Measurements from ENCODE around the gene ZBTB16. TPM values are rescaled to one million over a fixed set of nuclear protein-coding genes. Genes with fewer than 3 reads are reported as not detected.

The ZBTB16 gene
- total RNA-seq, 3 donors from 2014 or later (not counting 1 experiment from before 2014, with no cell fraction given), result 104 to 224 (median 156) TPM

GRCh38 chr11:114033066-114033465 lies 26.4 kb upstream of the ZBTB16 start:
- no peak for TF ChIP-seq CTCF (IDR thresholded peaks at IDR 0.05)
- Mint-ChIP-seq H3K27me3 (ENCODE audit: low read depth in 2 of 2) (peaks cover 13 to 35% of the 10 kb centered on the region in 2 donors), H3K4me3 (no peak overlapping the region), H3K27ac (no peak overlapping the region), H3K4me1 (peaks cover 6 to 8% of the 10 kb centered on the region in 2 donors), H3K9me3 (no peaks in the 10 kb centered on the region), H3K36me3 (no peaks in the 10 kb centered on the region)
- Histone ChIP-seq H3K9me3 (ENCODE audit: control insufficient read depth, insufficient read depth, low read length) (no peaks in the 10 kb centered on the region), H3K4me3 (ENCODE audit: low read length) (no peak overlapping the region), H3K27ac (ENCODE audit: low read length) (no peak overlapping the region), H3K4me1 (ENCODE audit: control insufficient read depth, insufficient read depth, low read length) (peaks cover 11% of the 10 kb centered on the region), H3K27me3 (ENCODE audit: control insufficient read depth, insufficient read depth, low read length) (peaks cover 4% of the 10 kb centered on the region), H3K36me3 (ENCODE audit: control insufficient read depth, insufficient read depth, low read length) (no peaks in the 10 kb centered on the region)
- ATAC-seq (no peak), DNase-seq (no peak)
- 70% methylated on average over 5 of the region's 5 CpGs for WGBS (ENCODE audit: insufficient coverage)
- intact Hi-C loops (cut with micrococcal nuclease), result loop anchor here (10.0 kb wide), 1 partner anchor 118 kb away; no protein-coding TSS in a partner anchor

- H3K4me1 Mint-ChIP-seq, result peaks cover 6 to 8% of the 10 kb centered on the region in 2 donors
- Histone ChIP-seq H3K4me1 (ENCODE audit: control insufficient read depth, insufficient read depth, low read length) (peaks cover 11% of the 10 kb centered on the region), H3K27me3 (ENCODE audit: control insufficient read depth, insufficient read depth, low read length) (peaks cover 4% of the 10 kb centered on the region), H3K36me3 (ENCODE audit: control insufficient read depth, insufficient read depth, low read length) (no peaks in the 10 kb centered on the region), H3K27ac (ENCODE audit: low read length) (no peak overlapping the region), H3K4me3 (ENCODE audit: low read length) (no peak overlapping the region), H3K9me3 (ENCODE audit: control insufficient read depth, insufficient read depth, low read length) (no peaks in the 10 kb centered on the region)
- TF ChIP-seq CTCF (IDR thresholded peaks at IDR 0.05), result no peak
- WGBS (ENCODE audit: insufficient coverage), result 96% methylated on average over 2 of the region's 2 CpGs
- DNase-seq, result no peak
- H3K36me3 Mint-ChIP-seq, result no peaks in the 10 kb centered on the region
- intact Hi-C loops (cut with micrococcal nuclease), result loop anchor here (10.0 kb wide), 1 partner anchor 119 kb away; no protein-coding TSS in a partner anchor
- H3K9me3 Mint-ChIP-seq, result no peaks in the 10 kb centered on the region
- H3K27me3 Mint-ChIP-seq (ENCODE audit: low read depth in 2 of 2), result peaks cover 13 to 30% of the 10 kb centered on the region in 2 donors
- ATAC-seq, result no peak
- no peak overlapping the region for H3K4me3 Mint-ChIP-seq
- H3K27ac Mint-ChIP-seq, result no peak overlapping the region
Observed at GRCh38 chr11:114033572-114033971, 25.9 kb upstream of the ZBTB16 start.

- Histone ChIP-seq H3K4me3 (ENCODE audit: low read length) (no peak overlapping the region), H3K36me3 (ENCODE audit: control insufficient read depth, insufficient read depth, low read length) (no peaks in the 10 kb centered on the region), H3K27me3 (ENCODE audit: control insufficient read depth, insufficient read depth, low read length) (no peaks in the 10 kb centered on the region), H3K27ac (ENCODE audit: low read length) (no peak overlapping the region), H3K4me1 (ENCODE audit: control insufficient read depth, insufficient read depth, low read length) (peaks cover 11% of the 10 kb centered on the region), H3K9me3 (ENCODE audit: control insufficient read depth, insufficient read depth, low read length) (no peaks in the 10 kb centered on the region)
- H3K27ac Mint-ChIP-seq, result no peak overlapping the region
- no peak overlapping the region for H3K4me3 Mint-ChIP-seq
- H3K27me3 Mint-ChIP-seq (ENCODE audit: low read depth in 2 of 2), result peaks cover 9 to 18% of the 10 kb centered on the region in 2 donors
- peaks cover 6 to 8% of the 10 kb centered on the region in 2 donors for H3K4me1 Mint-ChIP-seq
- H3K9me3 Mint-ChIP-seq, result no peaks in the 10 kb centered on the region
- WGBS (ENCODE audit: insufficient coverage), result 90% methylated on average over 11 of the region's 11 CpGs
- H3K36me3 Mint-ChIP-seq, result no peaks in the 10 kb centered on the region
- DNase-seq, result no peak
- TF ChIP-seq CTCF (IDR thresholded peaks at IDR 0.05), result no peak
- intact Hi-C loops (cut with micrococcal nuclease), result loop anchor here (10.0 kb wide), 1 partner anchor 120 kb away; no protein-coding TSS in a partner anchor
- ATAC-seq, result no peak
Observed at GRCh38 chr11:114034956-114035355, 24.6 kb upstream of the ZBTB16 start.

Measured in natural killer cell (primary cell).